SK-N-SH treated with all-trans-retinoic acid at 6 μM for 48 hours (cell line): ENCODE results near the gene GMIP.

Source experiments
- BACH2 ChIP-seq: fragments of 250-450 bp; sonication (Bioruptor Pico); IDR thresholded peaks from 2 replicates; pipeline ENCODE4 v1.9.0; 2021; ENCODE audit warnings: mild to moderate bottlenecking, borderline replicate concordance
- CREB5 ChIP-seq: fragments of 250-450 bp; sonication (Bioruptor Pico); IDR thresholded peaks from 2 replicates; pipeline ENCODE4 v1.5.1; 2020; ENCODE audit warnings: low read depth, mild to moderate bottlenecking, moderate library complexity
- CSRNP3 ChIP-seq: fragments of 250-450 bp; sonication (Bioruptor Pico); IDR thresholded peaks from 2 replicates; pipeline ENCODE4 v1.5.1; 2021; ENCODE audit warnings: mild to moderate bottlenecking, moderate library complexity
- ESRRG ChIP-seq: fragments of 250-450 bp; sonication (Bioruptor Pico); IDR thresholded peaks from 2 replicates; pipeline ENCODE4 v1.6.1; 2021; ENCODE audit warnings: mild to moderate bottlenecking
- ISL1 ChIP-seq: fragments of 250-450 bp; sonication (Bioruptor Pico); IDR thresholded peaks from 2 replicates; pipeline ENCODE4 v2.1.2; 2022; ENCODE audit warnings: mild to moderate bottlenecking, moderate library complexity
- OSR1 ChIP-seq: fragments of 250-450 bp; sonication (Bioruptor Pico); IDR thresholded peaks from 2 replicates; pipeline ENCODE4 v1.8.0; 2022; ENCODE audit warnings: moderate library complexity, mild to moderate bottlenecking, inconsistent platforms
- PATZ1 ChIP-seq: fragments of 250-450 bp; sonication (Bioruptor Pico); IDR thresholded peaks from 2 replicates; pipeline ENCODE4 v1.8.0; 2020; ENCODE audit warnings: mild to moderate bottlenecking, moderate library complexity, borderline replicate concordance
- POU6F1 ChIP-seq: fragments of 250-450 bp; sonication (Bioruptor Pico); IDR thresholded peaks from 2 replicates; pipeline ENCODE4 v1.8.0; 2021; ENCODE audit warnings: low read depth, mild to moderate bottlenecking, moderate library complexity, borderline replicate concordance
- RARB ChIP-seq: fragments of 250-450 bp; sonication (Bioruptor Pico); IDR thresholded peaks from 2 replicates; pipeline ENCODE4 v1.8.0; 2021; ENCODE audit warnings: mild to moderate bottlenecking, moderate library complexity
- TOX ChIP-seq: fragments of 250-450 bp; sonication (Bioruptor Pico); IDR thresholded peaks from 2 replicates; pipeline ENCODE4 v1.8.0; 2021; ENCODE audit warnings: mild to moderate bottlenecking, moderate library complexity, borderline replicate concordance
- ZC3H10 ChIP-seq: fragments of 250-450 bp; sonication (Bioruptor Pico); IDR thresholded peaks from 2 replicates; pipeline ENCODE4 v1.5.1; 2021; ENCODE audit warnings: mild to moderate bottlenecking, moderate library complexity
- ZFP3 ChIP-seq: fragments of 250-450 bp; sonication (Bioruptor Pico); IDR thresholded peaks from 2 replicates; pipeline ENCODE4 v1.5.0; 2020; ENCODE audit warnings: mild to moderate bottlenecking, moderate library complexity
- ZNF565 ChIP-seq: fragments of 450-650 bp; formaldehyde crosslinking; conservative IDR thresholded peaks from 2 replicates; pipeline ENCODE4 v1.5.0; 2020; ENCODE audit warnings: low read depth, mild to moderate bottlenecking, moderate library complexity

- TF ChIP-seq ZNF565 (CRISPR knock-in tag) (no peak), OSR1 (CRISPR knock-in tag) (no peak), PATZ1 (CRISPR knock-in tag) (no peak), CREB5 (no peak), TOX (CRISPR knock-in tag) (no peak), ISL1 (CRISPR knock-in tag) (no peak), ZFP3 (no peak), RARB (CRISPR knock-in tag) (no peak), BACH2 (CRISPR knock-in tag) (no peak), ZC3H10 (CRISPR knock-in tag) (no peak), CSRNP3 (CRISPR knock-in tag) (no peak), ESRRG (no peak), POU6F1 (no peak)
These were observed 49.1 kb downstream of the GMIP start for GRCh38 chr19:19594381-19594780.
